HEK293T (cell line): ENCODE results near the gene CLEC14A.

Source experiments
- BHLHE40 ChIP-seq: fragments of 450-650 bp; IDR thresholded peaks from 2 replicates; pipeline ENCODE4 v1.6.1; 2016; ENCODE audit warnings: mild to moderate bottlenecking, moderate library complexity, borderline replicate concordance
- ELF4 ChIP-seq: fragments of 450-650 bp; IDR thresholded peaks from 2 replicates; pipeline ENCODE4 v1.6.1; 2017; ENCODE audit warnings: antibody characterized with exemption
- FOXM1 ChIP-seq: fragments of 450-650 bp; IDR thresholded peaks from 2 replicates; pipeline ENCODE4 v1.6.1; 2017; ENCODE audit warnings: mild to moderate bottlenecking, borderline replicate concordance
- HDGF ChIP-seq: fragments of 450-650 bp; IDR thresholded peaks from 2 replicates; pipeline ENCODE4 v1.6.1; 2017; ENCODE audit warnings: antibody characterized with exemption, borderline replicate concordance
- LEF1 ChIP-seq: fragments of 450-650 bp; IDR thresholded peaks from 2 replicates; pipeline ENCODE4 v1.6.1; 2017; ENCODE audit warnings: mild to moderate bottlenecking, borderline replicate concordance
- SP1 ChIP-seq: fragments of 450-650 bp; IDR thresholded peaks from 2 replicates; pipeline ENCODE4 v1.6.1; 2017
- SUZ12 ChIP-seq: fragments of 450-650 bp; IDR thresholded peaks from 2 replicates; pipeline ENCODE4 v1.6.1; 2016; ENCODE audit warnings: mild to moderate bottlenecking
- TARDBP ChIP-seq: fragments of 450-650 bp; IDR thresholded peaks from 2 replicates; pipeline ENCODE4 v1.6.1; 2016

- no peak for TF ChIP-seq ELF4
- no peak for TF ChIP-seq HDGF
- no peak for TF ChIP-seq SUZ12
- TF ChIP-seq TARDBP = no peak
- TF ChIP-seq FOXM1 = no peak
- TF ChIP-seq SP1 = no peak
- no peak for TF ChIP-seq LEF1
- TF ChIP-seq BHLHE40 = no peak
These were observed 23.7 kb upstream of the CLEC14A start for GRCh38 chr14:38279572-38279971.
